GM21576 (cell line): ENCODE results near the gene ZBTB20.

ENCODE experiments used
- ATAC-seq: cut with Tn5 transposase; IDR thresholded peaks from one replicate; pipeline ENCODE4 v1.9.1; 2021; ENCODE audit warnings: mild to moderate bottlenecking, moderate library complexity; ENCODE audit not compliant: unreplicated experiment

ZBTB20 gene

DNA sequence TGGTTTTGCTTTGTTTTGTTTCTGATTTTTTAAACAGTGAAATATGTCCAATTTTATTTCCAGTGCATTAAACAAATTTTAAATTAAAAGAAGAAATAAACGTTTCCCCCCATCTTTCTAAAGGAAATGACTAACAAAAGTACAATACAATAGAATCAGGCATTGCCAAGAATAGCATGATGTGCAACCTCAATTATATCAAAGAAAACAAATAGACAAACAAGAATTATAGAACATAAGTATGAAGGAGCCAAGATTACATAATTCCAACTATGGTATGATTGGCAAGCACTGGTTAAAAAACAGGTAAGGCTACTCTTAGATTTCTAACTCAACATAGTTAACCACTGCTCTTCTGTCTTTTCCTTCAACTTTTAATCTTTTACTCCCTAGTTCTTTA, 826.8 kb downstream of the ZBTB20 start:
- ATAC-seq = no peak

DNA sequence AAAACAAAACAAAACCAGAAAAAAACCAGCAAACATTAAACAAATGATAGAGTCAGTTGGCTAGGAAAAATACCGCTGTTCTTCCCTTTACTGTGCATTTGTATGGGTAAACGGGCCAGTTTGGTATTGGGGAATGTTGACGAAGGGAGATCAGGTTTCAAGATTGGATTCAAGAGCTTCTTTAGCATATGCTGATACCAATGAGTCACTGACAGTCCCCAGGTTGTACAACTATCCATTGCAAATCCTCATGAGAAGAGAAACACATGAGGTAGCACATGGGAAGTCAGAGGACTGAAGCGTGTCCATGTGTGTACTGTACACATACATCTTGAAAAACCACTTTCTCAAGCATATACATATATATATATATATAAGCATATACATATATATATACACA, 827.6 kb downstream of the ZBTB20 start:
- no peak for ATAC-seq

DNA sequence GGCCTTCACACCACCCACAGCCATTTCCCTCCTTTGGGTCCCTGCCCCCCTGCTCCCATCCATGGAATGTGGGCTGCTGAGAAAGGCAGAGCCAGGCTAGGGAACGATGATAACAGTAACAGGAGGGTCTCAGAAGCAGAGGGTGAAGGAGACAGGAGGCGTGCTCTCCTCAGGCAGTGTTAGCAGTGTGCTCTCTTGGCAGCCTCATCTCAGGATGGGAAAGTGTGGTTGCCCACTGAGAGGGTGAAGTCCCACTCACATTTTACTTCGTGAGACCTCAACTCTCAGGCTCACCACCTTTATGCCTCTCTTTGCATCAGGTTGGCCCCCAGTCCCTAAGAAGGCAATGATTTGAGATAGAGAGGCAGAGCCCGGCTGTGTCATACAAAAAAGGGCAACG, 828.8 kb downstream of the ZBTB20 start:
- ATAC-seq = no peak

DNA sequence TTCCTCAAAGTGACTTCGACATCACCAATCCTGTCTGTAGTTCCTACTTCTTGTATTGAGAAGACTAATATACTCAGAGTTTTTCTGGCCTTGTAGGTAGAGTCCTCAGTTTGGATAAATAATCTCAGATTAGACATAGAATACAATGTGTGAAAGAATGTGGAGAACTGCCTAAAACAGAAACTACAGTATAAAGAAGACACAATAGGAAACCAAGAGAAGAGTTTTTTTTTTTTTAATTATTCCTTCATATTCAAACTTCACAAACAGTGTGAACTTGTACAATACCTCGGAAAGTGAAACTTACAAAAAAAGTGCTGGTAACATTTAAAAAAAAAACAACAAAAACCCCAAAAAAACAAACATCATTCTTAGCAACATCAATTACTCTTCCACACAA, 832.8 kb downstream of the ZBTB20 start:
- ATAC-seq = no peak

DNA sequence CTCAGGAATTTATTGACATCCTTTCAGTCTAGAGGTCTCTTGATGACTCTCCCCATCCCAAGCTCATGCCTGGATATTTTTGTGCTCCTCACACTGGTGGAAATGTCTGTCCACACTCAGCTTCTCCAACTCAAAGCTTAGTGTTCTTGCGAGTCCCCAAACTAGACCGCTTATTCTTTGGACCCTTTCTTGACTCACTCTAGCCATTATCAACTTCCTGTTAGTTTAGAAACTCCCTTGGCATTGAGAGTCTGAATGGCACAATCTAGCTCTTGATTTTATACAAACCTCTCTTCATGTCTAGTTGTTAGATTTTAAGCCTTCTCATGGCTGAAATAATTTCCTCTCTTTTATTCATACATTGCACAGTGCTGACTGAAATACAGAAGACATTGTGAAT, 833.7 kb downstream of the ZBTB20 start:
- ATAC-seq = no peak

DNA sequence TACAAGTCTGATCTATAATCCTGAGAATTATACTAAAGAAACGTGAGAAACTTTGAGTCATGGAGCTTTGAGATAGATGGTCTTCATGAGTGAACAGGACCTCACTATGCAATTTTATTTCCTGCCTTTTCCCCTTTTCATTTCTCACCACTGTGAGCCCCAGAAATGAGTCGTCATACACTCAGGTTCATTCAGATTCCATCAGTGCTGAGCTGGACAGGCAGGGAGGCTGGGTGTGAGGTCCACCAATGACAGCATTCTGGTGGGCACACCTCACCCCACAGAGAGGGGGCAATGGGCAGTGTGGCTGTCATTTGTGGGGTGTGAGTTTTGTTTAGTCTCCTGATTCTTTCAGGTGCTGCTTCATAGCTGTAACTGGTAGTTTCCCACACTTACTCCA, 836.4 kb downstream of the ZBTB20 start:
- no peak for ATAC-seq

DNA sequence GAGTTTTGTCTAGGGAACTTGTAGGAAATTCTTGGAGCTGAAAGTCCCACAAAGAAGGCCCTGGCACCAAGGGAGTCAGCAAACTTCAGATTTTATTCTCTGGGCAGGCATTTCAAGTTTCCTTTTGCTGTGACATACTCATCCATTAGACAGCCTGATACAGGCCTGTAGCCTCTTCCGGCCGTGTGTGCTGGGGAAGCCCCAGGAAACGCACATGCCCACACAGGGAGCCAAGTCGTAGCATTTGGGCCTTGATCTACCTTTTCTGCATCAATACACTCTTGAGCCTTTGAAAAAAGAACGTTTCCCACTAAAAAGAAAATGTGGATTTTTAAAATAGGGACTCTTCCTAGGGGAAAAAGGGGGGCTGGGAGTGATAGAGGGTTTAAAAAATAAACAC, 838.3 kb downstream of the ZBTB20 start:
- peak; percentile 88 for ATAC-seq

DNA sequence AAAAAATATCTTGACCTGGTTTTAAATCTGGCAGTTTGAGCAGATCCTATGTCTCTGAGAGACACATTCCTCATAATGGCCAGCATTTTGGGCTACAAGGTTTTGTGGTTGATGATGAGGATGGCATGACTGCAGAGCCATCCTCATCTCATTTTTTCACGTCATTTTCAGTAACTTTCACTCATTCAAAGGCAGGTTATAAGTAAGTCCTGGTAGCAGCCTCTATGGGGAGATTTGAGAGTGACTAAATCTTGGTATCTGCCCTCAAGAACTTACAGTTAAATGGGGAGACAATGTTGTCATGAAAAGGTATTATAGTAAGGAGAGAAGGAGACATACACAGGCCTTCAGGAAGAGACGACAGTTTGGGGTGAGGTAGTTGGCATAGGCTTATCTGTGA, 838.7 kb downstream of the ZBTB20 start:
- peak; percentile 8 for ATAC-seq

DNA sequence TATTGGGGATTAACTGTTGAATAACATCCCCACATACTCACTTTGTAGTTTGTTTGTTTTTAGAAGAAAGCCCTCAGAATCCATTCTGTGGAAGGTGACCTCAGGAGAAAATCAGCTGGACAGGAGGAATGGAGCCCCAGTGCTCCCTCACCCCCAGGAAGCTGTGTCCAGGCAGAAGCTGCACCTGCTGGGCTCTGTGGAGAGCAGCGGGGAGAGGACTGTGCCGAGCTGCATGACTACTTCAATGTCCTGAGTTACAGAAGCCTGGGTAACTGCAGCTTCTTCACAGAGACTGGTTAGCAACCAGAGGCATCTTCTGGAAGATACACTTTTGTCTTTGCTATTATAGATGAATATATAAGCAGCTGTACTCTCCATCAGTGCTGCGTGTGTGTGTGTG, 839.3 kb downstream of the ZBTB20 start:
- ATAC-seq = no peak

DNA sequence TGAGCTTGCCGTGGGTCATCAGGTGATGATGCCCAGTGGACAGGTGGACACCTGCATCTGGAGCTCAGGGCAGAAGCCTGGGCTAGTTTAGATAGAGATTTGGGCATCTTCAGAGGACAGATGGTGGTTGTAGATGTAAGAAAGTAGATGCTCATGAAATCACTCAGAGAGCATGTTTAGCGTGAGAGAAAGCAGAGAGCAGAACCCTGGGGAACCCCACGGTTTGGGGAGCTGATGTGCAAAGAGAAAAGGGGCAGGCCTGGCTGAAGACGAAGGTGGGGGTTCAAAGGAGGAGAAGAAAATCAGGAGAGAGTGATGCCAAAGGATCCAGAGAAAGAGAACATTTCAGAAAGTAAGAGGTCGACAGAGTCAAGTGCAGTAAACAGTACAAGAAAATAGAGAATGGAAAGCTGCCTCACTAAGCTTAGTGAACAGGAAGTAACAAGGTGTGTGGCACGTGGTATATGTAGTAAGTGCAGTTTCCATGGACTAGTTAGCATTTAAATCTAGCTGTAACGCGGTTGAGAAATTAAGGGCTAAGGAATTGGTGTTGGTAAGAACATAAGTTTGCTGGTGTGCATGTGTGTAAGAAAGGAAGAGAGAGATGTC, 839.8 kb downstream of the ZBTB20 start:
- ATAC-seq = peak; percentile 50

DNA sequence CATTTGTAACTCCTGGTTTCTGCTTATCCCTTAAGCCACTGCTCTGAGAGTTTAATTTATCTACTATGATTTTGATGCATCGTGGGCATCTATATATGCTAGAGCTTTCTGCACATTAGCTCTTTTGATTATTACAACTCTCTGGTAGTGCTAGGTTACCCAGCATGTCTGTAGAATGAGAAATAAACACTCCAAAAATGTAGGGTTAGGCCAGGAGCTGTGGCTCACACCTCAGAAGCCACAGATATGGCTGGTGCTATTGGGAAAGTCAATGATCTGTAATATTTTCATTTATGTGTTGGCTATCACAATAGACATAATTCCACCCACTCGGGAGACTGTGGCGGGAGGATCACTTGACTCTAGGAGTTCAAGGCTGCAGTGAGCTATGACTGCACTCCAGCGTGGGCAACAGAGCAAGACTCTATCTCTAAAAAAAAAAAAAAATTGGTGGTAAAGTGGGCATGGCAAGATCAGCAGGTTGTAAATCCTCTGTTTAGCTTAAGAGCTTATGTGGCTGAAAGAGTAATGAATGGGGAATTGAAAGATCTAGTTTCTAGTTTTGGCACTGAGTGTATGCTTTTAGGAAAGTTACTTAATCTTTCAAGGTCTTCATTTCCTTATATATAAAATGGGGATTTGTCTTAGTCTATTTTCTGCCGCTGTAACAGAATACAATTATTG, 847.0 kb downstream of the ZBTB20 start:
- peak; percentile 67 for ATAC-seq

DNA sequence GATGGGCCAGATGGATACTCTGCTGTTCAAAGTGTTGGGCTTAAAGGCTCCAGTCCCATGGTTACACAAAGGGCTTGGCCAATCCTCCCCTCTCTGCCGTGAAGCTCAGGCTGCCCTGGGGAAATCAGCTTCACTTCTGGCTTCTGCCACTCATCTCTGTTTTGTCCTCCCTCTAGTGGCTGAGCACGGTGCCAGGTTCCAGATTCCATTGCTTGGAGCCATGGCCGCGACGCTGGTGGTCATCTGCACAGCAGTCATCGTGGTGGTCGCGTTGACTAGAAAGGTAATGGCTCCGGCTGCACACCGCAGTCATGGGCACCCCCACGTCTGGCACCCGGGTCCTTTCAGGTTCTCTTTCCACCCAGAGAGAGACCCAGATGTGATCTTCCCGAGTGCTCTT, 847.7 kb downstream of the ZBTB20 start:
- ATAC-seq = no peak

DNA sequence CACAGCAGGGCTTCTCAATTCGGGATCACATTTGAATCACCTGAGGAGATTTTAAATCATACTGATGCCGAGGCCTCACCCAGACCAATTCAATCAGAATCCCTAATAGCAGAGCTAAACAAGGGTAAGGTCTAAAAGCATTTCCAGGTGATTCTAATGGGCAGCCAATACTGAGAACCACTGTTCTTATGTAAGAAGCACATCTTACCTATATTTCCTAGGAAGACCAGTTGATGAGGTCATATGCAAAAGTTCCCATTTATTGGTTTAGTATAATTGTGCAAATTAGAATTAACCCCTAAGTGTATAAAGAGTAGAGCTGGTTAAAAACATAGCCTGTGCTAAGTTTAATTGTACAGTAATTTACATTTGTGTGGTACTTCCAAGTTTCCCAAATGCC, 851.1 kb downstream of the ZBTB20 start:
- no peak for ATAC-seq

DNA sequence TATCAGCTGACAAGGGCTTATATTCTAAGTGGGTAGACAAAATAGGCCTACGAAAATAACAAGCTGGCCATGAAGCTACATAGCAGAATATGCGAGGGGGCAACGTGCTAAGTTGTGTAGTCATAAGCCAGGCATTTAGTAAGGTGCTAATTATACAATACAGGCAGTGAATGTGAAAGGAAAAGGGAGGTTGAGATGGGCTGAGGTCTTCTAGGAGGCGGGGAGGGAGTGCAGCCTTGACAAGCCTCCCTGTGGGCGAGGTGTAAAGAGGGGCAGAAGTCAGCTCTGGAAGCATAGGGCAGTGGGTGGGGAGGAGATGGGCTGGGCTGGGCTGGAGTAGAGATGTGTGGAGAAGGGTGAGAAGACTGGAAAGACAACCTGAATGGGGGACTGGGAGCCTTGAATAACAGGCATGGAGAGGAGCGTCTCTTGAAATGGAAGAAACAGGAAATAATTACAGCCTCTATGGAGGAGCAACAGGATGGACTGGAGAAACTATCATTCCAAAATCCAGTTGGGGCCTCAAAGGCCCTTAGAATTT, 852.1 kb downstream of the ZBTB20 start:
- ATAC-seq = no peak

DNA sequence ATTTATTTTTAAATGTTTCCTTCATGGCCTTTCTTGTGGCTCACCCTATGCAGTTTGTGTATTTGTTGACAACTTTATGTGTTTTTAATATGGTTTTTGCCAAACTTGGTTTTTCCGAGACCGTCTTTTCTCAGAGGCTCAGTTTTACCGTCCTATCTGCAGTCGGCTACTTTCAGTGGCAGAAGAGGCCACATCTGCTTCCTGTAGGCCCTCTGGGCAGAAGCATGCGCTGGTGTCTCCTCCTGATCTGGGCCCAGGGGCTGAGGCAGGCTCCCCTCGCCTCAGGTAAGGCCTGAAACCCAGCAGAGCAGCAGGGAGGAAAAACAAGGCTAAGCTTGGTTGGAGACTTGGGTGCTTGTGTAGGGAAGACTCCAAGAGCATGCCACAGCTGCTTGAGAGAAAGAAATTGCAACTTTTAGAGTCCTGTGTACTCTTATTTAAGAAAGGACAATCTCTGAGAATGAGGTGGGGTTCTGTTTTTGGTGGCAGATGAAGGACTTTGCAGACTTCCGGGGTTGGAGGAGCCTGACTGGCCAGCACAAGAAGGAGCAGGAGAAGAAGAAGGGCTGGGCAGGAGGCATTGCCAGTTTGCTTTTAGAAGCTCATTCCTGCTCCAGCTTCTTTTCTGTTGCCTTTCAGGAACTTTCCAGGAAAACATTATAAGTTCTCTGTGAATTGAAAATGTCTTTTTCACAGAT, 853.1 kb downstream of the ZBTB20 start, which contains the start of gene TIGIT:
TSS of gene TIGIT (plus strand) at position 191 of the 698 bp plus-strand sequence. CDS start at position 225, 34 bp downstream.
- ATAC-seq = no peak

DNA sequence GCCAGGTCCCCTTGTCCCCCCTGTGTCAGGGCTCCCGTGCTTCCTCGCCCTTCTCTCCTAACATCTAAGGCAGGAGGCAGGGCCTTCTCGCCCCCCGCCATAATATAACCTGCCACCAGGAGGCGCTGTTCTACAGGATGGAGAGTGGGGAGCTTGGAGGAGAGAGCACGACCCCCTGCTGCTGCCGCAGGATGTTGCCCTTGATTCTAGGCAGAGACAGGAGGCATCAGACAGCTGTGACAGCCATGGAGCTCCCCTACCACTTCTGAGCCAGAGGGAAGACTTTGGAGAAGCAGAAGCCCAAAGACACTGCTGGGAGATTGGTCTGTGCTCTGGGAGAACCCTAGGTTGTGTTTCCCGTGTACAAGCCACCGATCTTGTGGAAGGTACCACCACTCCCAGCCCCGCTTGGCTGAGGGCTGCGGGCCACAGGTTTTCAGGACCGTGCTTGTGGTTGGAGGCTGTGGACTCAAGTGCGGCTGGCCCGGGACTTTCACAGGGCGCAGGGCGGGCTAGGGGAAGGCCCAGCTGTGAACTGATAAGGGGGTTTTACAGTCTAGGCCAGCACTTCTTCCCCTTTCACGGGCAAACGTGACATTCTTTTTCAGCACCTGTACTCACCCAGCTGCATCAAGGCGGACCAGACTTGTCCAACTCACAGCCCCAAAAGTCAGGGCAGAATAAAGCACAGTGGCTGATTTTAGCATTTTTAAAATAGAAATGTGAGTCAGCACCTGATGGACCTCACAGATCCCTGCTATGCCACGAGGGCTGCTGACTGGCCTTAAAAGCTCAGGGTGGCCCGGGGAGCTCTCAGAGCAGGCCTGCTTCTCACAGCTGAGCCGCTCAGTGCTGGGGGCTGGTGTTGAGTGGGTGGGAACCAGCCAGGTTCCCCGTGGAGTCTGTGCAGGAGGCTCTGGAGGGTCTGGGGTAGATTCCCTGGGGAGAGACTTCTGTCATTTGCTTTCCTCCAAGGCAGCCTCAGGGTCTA, 855.9 kb downstream of the ZBTB20 start:
- peak; percentile 90 for ATAC-seq

DNA sequence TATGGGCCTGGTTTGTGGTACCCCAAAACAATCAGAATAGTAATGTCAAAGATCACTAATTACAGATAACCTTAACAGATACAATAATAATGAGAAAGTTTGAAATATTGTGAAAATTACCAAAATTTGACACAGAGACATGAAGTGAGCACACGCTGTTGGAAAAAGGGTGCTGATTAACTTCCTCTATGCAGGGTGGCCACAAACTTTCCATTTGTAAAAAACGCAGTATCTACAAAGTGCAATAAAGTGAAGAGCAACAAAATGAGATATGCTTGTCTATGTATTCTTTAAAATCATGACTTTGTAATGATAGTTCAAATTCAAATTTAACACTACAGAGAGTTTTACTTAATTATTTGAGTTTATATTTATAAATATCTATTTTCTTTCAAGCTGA, 860.8 kb downstream of the ZBTB20 start:
- ATAC-seq = no peak

DNA sequence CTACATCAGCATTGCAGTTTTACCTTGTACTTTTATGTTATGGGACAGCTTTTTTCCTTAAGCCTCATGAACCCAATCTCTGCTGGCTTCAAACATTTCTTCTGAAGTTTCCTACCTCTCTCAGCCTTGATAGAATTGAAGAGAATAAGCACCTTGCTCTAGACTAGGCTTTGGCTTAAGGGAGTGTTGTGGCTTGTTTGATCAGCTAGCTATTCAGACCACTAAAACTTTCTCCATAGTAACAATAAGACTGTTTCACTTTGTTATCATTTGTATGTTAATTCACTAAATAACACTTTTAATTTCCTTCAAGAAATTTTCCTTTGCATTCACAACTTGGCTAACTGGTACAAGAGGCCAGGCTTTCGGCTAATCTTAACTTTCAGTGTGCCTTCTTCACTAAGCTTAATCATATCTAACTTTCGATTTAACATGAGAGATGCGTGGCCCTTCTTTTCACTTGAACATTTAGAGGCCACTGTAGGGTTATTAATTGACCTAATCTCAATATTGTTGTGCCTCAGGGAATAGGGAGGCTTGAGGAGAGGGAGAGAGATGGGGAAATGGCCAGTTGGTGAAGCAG, 861.3 kb downstream of the ZBTB20 start:
- no peak for ATAC-seq

DNA sequence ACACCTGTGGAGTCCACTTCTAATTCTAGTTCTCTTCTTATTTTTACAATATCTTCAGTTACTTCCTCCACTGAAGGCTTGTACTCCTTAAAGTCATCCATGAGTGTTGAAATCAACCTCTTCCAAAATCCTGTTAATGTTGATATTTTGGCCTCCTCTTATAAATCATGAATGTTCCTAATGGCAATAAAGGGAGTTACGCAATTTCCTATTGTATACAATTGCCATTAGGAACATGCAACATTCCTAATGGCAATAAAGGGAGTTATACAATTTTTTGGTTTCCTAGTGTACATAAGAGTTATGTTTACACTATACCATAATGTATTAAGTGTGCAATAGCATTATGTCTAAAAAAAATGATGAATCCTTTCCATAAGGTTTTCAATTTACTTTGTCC, 862.4 kb downstream of the ZBTB20 start:
- no peak for ATAC-seq
